ENCODE measurements around the gene PNKP.

PNKP gene
- long read RNA-seq, donor 1, transcript PNKP-201 (17 exons, 2,041 nt): major isoform, 5 of 11 reads
- long read RNA-seq, donor 1, partial matches to known transcripts: 0 of 11 reads
- long read RNA-seq, donor 1, other reads (novel, unspliced or antisense): 0 of 11 reads
- long read RNA-seq, donor 2, partial matches to known transcripts: 0 of 5 reads
- long read RNA-seq, donor 2, other reads (novel, unspliced or antisense): 0 of 5 reads
- long read RNA-seq, donor 3, transcript PNKP-207 (16 exons, 1,665 nt): major isoform, 5 of 12 reads
- long read RNA-seq, donor 3, partial matches to known transcripts: 0 of 12 reads
- long read RNA-seq, donor 3, other reads (novel, unspliced or antisense): 0 of 12 reads
- long read RNA-seq, donor 4, partial matches to known transcripts: 0 of 14 reads
- long read RNA-seq, donor 4, other reads (novel, unspliced or antisense): 0 of 14 reads
- long read RNA-seq, donor 5, partial matches to known transcripts: 0 of 8 reads
- long read RNA-seq, donor 5, other reads (novel, unspliced or antisense): 0 of 8 reads
- long read RNA-seq, donor 6, partial matches to known transcripts: 0 of 6 reads
- long read RNA-seq, donor 6, other reads (novel, unspliced or antisense): 0 of 6 reads
- long read RNA-seq, donor 7, transcript PNKP-201 (17 exons, 2,041 nt): major isoform, 5 of 17 reads
- long read RNA-seq, donor 7, partial matches to known transcripts: 5 of 17 reads
- long read RNA-seq, donor 7, other reads (novel, unspliced or antisense): 0 of 17 reads
- long read RNA-seq, donor 8, partial matches to known transcripts: 0 of 11 reads
- long read RNA-seq, donor 8, other reads (novel, unspliced or antisense): 0 of 11 reads

DNA sequence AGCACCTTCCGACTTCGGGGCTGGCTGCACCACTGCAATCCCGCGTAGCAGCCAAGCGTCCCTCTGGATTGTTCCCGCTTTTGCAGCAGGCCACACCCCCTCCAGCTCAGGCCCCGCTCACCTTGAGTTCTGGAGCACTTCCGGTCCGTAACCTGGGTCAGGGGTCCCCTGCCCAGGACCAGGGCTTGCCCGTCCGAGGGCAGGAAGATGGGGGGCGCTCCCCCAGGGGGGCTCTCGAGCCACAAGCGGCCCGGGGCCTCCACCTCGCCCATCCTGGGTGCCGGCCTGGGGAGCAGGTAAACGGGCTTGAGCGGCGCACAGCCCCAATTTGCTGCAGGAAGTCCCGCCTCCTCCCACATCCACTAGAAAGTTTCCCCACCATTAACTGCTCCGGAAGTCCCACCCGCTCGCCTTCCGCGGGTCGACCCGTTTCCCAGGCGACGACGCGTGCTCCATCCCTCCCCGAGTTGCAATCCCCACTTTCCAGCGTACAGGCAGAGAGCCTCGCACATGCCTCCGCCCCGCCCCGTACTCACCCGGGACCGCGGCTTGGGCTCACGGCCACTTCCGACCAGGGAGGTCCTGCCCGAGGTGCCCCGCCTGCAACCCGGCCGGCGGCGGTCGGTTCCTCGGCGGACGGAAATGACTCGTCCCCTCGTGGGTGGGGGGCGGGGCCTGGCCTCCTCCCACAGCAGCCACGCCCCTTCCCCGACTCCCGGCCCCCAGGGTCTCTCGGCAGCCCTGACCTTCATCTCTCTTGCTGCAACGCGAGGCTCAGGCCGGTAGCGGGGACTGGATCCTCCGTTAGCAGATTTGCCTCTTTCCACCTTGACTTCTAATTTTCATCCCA, at the start of gene PNKP:
PNKP (minus strand) TSS at position 644 of the 850 bp plus-strand sequence; CDS start at position 272, 372 bp downstream.
- DNase-seq: peak; percentile 100

DNA sequence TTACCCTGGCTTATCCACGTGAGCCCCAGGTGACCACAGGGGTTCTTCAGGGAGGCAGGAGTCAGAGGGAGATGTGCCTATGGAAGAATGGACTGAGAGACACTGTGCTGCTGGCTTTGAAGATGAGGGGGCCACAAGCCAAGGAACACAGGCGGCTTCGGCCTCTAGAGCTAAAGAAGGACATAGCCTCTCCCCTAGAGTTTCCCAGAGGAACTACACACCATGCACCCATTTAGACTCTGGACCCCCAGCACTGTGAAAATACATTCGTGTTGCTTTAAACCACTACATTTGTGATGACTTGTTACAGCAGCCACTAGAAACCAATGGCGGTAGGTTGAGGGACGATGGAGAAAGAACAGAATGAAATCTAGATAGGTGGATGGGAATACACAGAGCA, 47.9 kb upstream of the PNKP start:
- no peak for DNase-seq

DNA sequence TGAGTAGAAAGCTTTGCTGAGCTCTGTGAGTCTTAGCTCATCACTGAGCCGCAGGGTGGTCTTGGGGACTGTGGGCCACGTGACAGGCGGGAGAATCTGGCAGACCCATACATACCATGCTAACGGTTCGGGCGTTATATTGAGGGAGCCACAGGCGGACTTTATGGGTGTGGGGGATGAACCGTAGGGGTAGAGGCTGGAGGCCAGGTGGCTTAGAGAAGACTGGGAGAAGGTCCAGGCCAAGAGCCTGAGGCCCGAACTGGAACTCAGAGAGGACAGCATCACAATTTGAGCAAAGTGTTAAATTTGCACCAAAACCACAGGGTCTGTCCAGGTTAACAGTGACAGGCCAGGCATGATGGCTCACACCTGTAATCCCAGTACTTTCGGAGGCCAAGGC, 46.3 kb upstream of the PNKP start:
- DNase-seq: no peak

DNA sequence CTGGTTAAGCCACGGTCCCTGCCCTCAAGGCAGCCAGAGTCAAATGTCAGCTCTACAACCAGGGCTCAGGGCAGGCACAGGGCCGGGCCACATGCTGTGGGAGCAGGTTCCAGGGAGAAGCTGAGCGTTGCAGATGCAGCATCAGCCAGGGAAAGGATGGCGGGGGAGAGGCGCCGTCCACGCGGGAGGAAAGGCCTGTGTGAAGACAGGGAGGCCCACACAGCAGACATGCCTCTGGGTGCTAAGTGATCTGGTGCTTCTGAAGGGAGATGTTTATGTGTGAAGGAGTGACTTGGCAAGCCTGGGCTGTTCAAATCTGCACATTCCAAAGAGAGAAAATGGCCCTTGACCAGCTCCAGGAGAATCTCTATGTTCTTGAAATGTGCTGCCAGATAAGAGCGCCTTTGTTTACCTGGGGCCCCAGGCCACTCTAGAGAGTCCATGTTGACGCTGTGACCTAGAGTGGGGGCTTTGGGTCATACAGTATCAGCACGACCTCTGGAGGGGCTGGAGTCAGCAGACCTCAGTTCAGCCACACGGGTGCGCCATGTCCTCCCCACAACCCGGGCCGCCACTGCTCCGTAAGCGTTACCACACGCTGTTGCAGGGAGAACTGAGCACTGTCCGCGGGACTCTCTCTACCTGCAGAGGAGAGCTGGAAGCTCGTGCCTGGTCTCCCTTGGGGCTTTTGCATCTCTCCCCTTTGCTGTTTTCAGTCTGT, 45.7 kb upstream of the PNKP start:
- no peak for DNase-seq

DNA sequence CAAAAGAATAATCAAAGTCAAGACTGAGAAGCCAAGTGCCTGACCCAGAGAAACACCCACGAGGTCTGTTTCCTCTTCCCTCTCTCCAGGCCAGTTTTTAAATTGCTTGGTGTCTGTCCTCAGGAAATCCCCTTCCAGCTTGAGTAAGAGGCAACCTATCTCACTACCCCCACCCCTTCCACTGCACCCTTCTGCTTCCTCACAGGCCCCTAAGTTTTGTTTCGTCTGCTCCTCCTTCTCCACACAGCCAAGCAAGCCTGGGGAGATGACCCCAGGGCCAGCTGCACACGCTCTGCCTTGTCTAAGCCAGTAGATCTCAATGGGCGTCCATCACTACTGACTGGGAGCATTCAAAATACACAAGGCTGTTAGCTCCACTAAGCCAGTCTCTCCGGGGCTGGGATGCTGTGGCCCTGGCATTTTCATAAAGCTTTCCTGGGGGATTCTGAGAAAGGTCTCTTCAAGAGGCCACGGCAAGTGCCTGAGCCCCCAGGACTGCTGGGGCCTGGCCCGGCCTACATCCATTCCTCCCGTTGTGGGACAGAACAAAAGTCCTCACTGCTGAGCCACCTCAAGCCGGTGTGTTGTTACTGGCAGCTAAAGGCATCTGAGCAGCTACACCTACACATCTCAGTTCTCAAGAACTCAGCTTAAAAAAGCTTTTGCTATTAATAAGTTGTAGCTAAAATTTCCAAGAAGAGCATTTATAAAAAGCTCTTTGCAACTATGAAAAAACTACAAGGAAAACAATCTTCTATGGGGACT, 44.2 kb upstream of the PNKP start:
- DNase-seq: no peak

GRCh38 chr19:49910179-49910578, 42.8 kb upstream of the PNKP start:
- DNase-seq: no peak

- DNase-seq: no peak
These were observed 41.4 kb upstream of the PNKP start for GRCh38 chr19:49908480-49909420.

DNA sequence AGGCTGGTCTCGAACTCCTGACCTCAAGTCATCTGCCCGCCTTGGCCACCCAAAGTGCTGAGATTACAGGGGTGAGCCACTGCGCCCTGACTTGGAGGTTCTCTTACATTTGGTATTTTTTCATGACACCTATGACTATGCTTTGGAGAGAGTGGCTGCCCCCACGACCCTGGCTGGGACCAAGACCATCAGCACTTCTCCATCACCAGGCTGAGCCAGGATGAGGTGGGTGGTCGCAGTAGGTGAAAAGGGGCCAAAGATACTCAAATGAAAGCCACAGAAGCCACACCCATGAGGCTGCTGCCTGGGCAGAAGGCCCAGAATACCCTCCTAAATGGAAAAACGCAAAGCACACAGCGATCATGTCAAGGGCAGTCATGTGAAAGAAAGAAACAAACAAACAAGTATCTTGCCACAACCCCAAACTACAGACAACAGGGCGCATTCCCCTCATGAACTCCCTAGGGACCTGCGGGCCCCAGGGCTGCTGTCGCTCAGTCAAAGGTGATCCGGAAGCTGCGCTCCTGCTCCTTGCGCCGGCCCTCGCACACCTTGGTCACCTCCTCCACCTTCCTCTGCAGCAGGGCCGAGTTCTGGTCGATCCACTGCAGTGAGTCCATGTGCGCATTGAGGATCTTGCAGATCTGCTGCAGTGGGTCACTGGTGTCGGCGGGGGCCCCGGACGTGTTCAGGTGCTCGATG, 40.5 kb upstream of the PNKP start:
- DNase-seq: no peak

- DNase-seq: no peak
These were observed 39.6 kb upstream of the PNKP start for GRCh38 chr19:49906879-49907564.

DNA sequence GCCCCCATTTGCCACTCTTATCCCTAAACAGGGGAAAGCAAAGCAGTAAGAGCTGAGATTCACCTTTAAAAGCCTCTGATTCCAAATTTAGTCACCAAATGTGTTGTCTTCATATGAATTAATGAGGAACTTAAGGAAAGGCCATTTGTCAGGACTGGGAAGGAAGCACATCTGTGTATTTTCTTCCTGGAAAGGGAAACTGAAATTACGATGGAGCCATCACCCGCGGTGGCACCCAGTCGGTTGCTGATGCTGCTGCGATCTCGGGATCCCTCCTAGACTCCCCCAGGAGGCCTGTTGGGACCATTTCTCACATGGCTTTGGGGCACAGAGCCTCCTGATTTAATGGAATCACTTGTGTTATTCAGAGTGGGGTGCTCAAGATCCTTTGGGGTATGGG, 36.8 kb upstream of the PNKP start:
- DNase-seq: no peak

GRCh38 chr19:49896863-49897621, 29.7 kb upstream of the PNKP start, which contains the start of gene IL4I1:
IL4I1 (minus strand) TSS chr19:49896887; CDS start chr19:49896160, 727 bp downstream.
- peak; percentile 38 for DNase-seq

DNA sequence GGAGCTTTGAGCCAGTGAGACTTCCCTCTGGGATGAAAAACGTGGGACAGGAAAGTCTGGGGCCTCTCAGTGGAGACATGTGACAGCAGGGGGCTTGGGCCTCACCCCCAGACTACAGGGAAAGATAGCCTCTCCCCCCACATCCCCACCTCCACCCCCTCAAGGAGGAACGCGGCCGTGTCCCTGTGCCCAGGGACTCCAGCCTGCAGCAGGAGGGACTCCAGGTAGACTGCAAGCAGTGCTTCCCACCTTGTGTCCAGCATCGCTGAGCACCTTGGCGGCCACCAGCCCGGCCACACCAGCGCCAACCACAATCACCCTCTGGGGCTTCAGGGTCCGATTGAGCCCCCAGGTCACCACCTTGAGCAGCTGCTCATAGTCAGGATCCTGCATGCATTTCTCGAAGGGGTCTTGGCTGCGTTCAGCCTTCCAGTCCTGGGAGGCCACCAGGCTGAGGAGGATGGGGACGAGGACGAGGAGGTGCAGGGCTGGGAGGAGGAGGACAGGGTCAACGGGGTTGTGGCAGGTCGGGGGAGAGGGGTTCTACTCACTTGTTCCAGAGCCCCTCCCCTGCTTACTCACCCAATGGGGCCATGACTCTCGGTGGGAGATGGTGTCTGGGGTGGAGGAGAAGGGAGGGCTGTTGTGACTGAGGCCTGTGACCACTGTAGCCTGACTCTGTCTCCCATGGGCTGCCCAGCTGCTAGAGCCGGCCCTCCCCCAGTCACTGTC, 28.4 kb upstream of the PNKP start:
- DNase-seq: no peak

- no peak for DNase-seq
These were observed 27.6 kb upstream of the PNKP start for GRCh38 chr19:49894879-49895565.

- DNase-seq: no peak
These were observed 26.8 kb upstream of the PNKP start for GRCh38 chr19:49894011-49894664.

DNA sequence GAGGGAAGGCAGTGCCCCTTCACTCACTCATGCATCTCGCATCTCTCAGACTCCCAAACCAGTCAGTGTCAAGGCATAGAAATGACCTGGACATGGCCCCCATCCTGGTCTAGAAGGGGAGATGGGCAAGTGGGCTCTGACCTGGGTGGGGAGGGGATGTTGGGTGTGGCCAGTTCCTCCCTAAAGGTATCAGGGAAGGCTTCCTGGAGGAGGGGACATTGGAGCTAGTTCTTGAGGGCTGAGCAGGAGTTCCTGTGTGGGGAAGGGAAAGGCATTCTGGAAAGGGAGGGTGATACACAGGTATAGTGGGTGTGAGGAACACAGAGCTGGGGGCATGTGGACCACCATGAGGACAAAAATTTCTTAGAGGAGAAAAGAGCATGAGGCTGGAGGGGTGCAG, 25.3 kb upstream of the PNKP start:
- DNase-seq: no peak

GRCh38 chr19:49891393-49891792, 24.0 kb upstream of the PNKP start:
- DNase-seq: no peak
